ENCODE measurements around the gene RERE.

GRCh38 chr1:8777867-8778266 lies 39.6 kb downstream of the RERE start:
- TF ChIP-seq POLR2AphosphoS5 (IDR thresholded peaks at IDR 0.05; ENCODE audit: borderline replicate concordance, low read depth, low read length) (no peak), EZH2 (IDR thresholded peaks at IDR 0.05) (no peak), FOXP2 (optimal IDR thresholded peaks at IDR 0.05; ENCODE audit: control extremely low read depth, extremely low read length, insufficient read depth) (no peak)

All from SK-N-MC (cell line).